Naive thymus-derived CD8-positive, alpha-beta T cell (primary cell): ENCODE results near the gene THEM4. TPM values are rescaled to one million over a fixed set of nuclear protein-coding genes. Genes with fewer than 3 reads are reported as not detected.
"Not testable (repeated sequence)": the region's sequence is repeated elsewhere in the genome, so short reads cannot be mapped to it uniquely, and the experiment has no call there.

Experiments
- ATAC-seq, 2 donors: fragments of 150-1000 bp; cut with Tn5 transposase in 1 of 2; sonication (Bioruptor Pico), chemical (Tn5 transposase) in 1 of 2; 1 replicate in 1 of 2; 2 replicates in 1 of 2; pipeline ENCODE4 v1.10.0; 2021; ENCODE audit warnings: mild to moderate bottlenecking in 2 of 2, moderate library complexity in 2 of 2
- POLR2A ChIA-PET: fragments of 350-600 bp; sonication (Branson Sonifier 250); formaldehyde crosslinking; loops from one replicate; lab custom pipeline; 2021; ENCODE audit warnings: antibody characterized with exemption; lab: Charles Lee
- DNase-seq, 10 donors: peaks; one replicate each; pipeline versions ENCODE4 v3.0.0 to v3.0.0-alpha.2; 2020 to 2022
- H3K27ac Mint-ChIP-seq, 10 donors: one replicate each; pipeline ENCODE4 v1.8.0; 2020 to 2022; ENCODE audit warnings: mild to moderate bottlenecking in 10 of 10, mixed read lengths in 10 of 10, moderate library complexity in 4 of 10, inconsistent platforms in 1 of 10
- H3K27me3 Mint-ChIP-seq, 5 donors: one replicate each; pipeline ENCODE4 v1.8.0; 2021 to 2022; ENCODE audit warnings: mixed read lengths in 5 of 5
- H3K36me3 Mint-ChIP-seq, 3 donors: one replicate each; pipeline ENCODE4 v1.8.0; 2020 to 2022; ENCODE audit warnings: mixed read lengths in 3 of 3, mild to moderate bottlenecking in 2 of 3, inconsistent platforms in 1 of 3
- H3K4me1 Mint-ChIP-seq, 4 donors: one replicate each; pipeline ENCODE4 v1.8.0; 2021 to 2022; ENCODE audit warnings: mixed read lengths in 4 of 4
- H3K4me3 Mint-ChIP-seq, 10 donors: one replicate each; pipeline ENCODE4 v1.8.0; 2020 to 2022; ENCODE audit warnings: mild to moderate bottlenecking in 10 of 10, mixed read lengths in 10 of 10, moderate library complexity in 6 of 10, inconsistent platforms in 1 of 10
- H3K9me3 Mint-ChIP-seq, 9 donors: one replicate each; pipeline ENCODE4 v1.8.0; 2020 to 2022; ENCODE audit warnings: mixed read lengths in 9 of 9, mild to moderate bottlenecking in 3 of 9, inconsistent platforms in 1 of 9, moderate library complexity in 1 of 9
- polyA plus RNA-seq, 3 donors: library from polyadenylated mRNA; unstranded; fragments of 300-500 nt; fragmentation: Illumina TruSeq; gene quantifications; one replicate each; pipeline ENCODE4 v1.2.3, GENCODE V29; 2021
- total RNA-seq, 8 experiments: library from RNA in 2 of 8; stranded (reverse) in 2 of 8; gene quantifications; one replicate each; pipeline ENCODE4 v1.2.3 and lab custom pipeline; 2021 to 2026

Gene THEM4
- total and polyA plus RNA-seq, 5 experiments from 2014 or later: 82.2 to 166 (median 116) TPM

GRCh38 chr1:151920149-151920548 lies 10.8 kb upstream of the THEM4 start:
- Mint-ChIP-seq H3K4me3 (no peak overlapping the region), H3K4me1 (peaks cover 4 to 26% (median 9%) of the 10 kb centered on the region in 4 donors), H3K27me3 (no peaks in the 10 kb centered on the region), H3K27ac (no peak overlapping the region), H3K9me3 (no peaks in the 10 kb centered on the region), H3K36me3 (no peaks in the 10 kb centered on the region)
- DNase-seq (no peak), ATAC-seq (no peak)
- POLR2A ChIA-PET: interaction anchor here (0.7 to 1.9 kb wide), 4 partner anchors 11 to 56 kb away, joined by 3 to 13 read pairs (median 6); partner anchors contain the start of gene THEM4

- POLR2A ChIA-PET: interaction anchor here (0.7 to 1.7 kb wide), 2 partner anchors 10 to 57 kb away, joined by 3 to 13 read pairs; partner anchors contain the start of gene THEM4
- no peaks in the 10 kb centered on the region for H3K9me3 Mint-ChIP-seq
Observed at GRCh38 chr1:151918819-151919610, 9.7 kb upstream of the THEM4 start.

GRCh38 chr1:151918156-151918555 lies 8.8 kb upstream of the THEM4 start:
- H3K27me3 Mint-ChIP-seq: no peaks in the 10 kb centered on the region
- no peaks in the 10 kb centered on the region for H3K9me3 Mint-ChIP-seq
- DNase-seq (no peak), ATAC-seq (no peak)
- no peaks in the 10 kb centered on the region for H3K36me3 Mint-ChIP-seq
- POLR2A ChIA-PET: interaction anchor here (1.1 kb wide), 1 partner anchor 13 kb away, joined by 4 read pairs; no protein-coding TSS in a partner anchor
- H3K4me1 Mint-ChIP-seq: peaks cover 2 to 23% (median 4%) of the 10 kb centered on the region in 4 donors
- peak overlapping the region in 1 of 10 donors; percentile 60 for H3K27ac Mint-ChIP-seq
- no peak overlapping the region for H3K4me3 Mint-ChIP-seq

More at GRCh38 chr1:151918819-151919610, 9.7 kb upstream of the THEM4 start:
- no peak for ATAC-seq
- no peaks in the 10 kb centered on the region for H3K27me3 Mint-ChIP-seq
- no peak for DNase-seq
- no peaks in the 10 kb centered on the region for H3K36me3 Mint-ChIP-seq
- peaks cover 2 to 23% (median 5%) of the 10 kb centered on the region in 4 donors for H3K4me1 Mint-ChIP-seq
- H3K4me3 Mint-ChIP-seq: no peak overlapping the region
- H3K27ac Mint-ChIP-seq: no peak overlapping the region

- H3K27me3 Mint-ChIP-seq: no peaks in the 10 kb centered on the region
- no peak overlapping the region for H3K4me3 Mint-ChIP-seq
- peaks cover 2 to 19% (median 4%) of the 10 kb centered on the region in 4 donors for H3K4me1 Mint-ChIP-seq
- H3K27ac Mint-ChIP-seq: no peak overlapping the region
- peaks cover 0 to under 1% (median 0%) of the 10 kb centered on the region in 9 donors for H3K9me3 Mint-ChIP-seq
- POLR2A ChIA-PET: interaction anchor here (1.1 to 1.5 kb wide), 2 partner anchors 10 to 12 kb away, joined by 4 read pairs; no protein-coding TSS in a partner anchor
- ATAC-seq (no peak), DNase-seq (no peak)
- H3K36me3 Mint-ChIP-seq: no peaks in the 10 kb centered on the region
Observed at GRCh38 chr1:151916726-151917370, 7.5 kb upstream of the THEM4 start.

DNA sequence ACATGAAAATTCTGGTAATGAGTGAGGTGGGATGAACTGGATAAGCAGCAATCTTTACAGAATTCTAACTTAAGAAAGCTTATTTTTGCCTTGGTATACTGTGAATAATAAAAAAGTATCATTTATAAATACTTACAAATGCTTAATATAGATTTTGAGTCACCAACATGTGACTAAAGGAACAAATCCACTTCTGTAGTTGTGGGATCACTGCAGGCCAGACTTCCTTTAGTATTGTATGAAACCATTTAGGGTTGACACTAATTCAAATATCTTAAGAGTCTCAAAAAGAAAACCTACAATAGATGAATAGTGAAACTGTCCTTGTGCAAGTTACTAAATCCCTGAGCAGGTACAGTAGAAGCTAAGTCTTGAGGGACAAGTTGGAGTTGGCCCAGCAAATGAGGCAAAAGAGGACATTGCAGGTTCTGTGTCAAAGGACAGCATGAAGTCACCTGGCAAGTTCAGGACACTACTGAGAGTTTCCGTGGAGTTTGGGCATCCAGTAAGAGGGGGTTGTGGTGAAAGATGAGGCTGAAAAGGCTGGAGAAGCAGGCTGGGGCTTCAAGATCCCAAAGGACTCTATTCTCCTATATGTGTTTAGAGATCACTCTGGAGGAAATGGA lies 5.9 kb upstream of the THEM4 start:
- Mint-ChIP-seq H3K27me3 (no peaks in the 10 kb centered on the region), H3K27ac (peak overlapping the region in 1 of 10 donors; percentile 9), H3K4me3 (no peak overlapping the region), H3K9me3 (peaks cover 0 to 2% (median 0%) of the 10 kb centered on the region in 9 donors), H3K4me1 (peaks cover 2 to 5% (median 4%) of the 10 kb centered on the region in 4 donors), H3K36me3 (no peaks in the 10 kb centered on the region)
- no peak for DNase-seq
- ATAC-seq: no peak
- POLR2A ChIA-PET: interaction anchor here (0.9 kb wide), 1 partner anchor 10 kb away, joined by 3 read pairs; no protein-coding TSS in a partner anchor

DNA sequence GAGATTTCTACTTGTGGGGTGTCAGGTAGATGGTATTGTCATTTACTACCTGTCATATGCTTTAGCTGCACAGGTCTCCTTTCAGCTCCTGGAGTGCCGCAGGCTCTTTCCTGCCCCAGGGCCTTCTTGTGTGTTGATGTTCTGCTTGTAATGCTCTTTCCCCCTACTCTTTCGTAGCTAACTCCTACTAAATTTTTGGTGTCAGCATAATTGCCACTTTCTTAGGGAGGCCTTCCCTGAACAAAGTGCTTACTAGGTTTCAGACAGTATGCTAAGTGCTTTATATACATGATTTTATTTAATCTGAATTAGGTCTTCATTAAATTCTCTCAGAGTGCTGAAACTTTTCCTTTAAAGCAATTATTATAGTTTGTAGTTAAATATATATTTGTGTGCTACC lies 4.8 kb upstream of the THEM4 start:
- no peak overlapping the region for H3K27ac Mint-ChIP-seq
- peaks cover 4 to 9% (median 6%) of the 10 kb centered on the region in 4 donors for H3K4me1 Mint-ChIP-seq
- POLR2A ChIA-PET: interaction anchor here (0.6 to 0.7 kb wide), 2 partner anchors 19 to 44 kb away, joined by 3 read pairs; no protein-coding TSS in a partner anchor
- ATAC-seq (no peak), DNase-seq (no peak)
- H3K36me3 Mint-ChIP-seq: no peaks in the 10 kb centered on the region
- H3K4me3 Mint-ChIP-seq: no peak overlapping the region
- H3K27me3 Mint-ChIP-seq: no peaks in the 10 kb centered on the region
- peaks cover 0 to 2% (median 0%) of the 10 kb centered on the region in 9 donors for H3K9me3 Mint-ChIP-seq

- Mint-ChIP-seq H3K36me3 (peaks cover 0 to 3% (median 3%) of the 10 kb centered on the region in 3 donors), H3K27ac (no peak overlapping the region), H3K4me3 (no peak overlapping the region), H3K4me1 (peaks cover 10 to 15% (median 14%) of the 10 kb centered on the region in 4 donors), H3K27me3 (no peaks in the 10 kb centered on the region), H3K9me3 (peaks cover 0 to 7% (median 0%) of the 10 kb centered on the region in 9 donors)
- DNase-seq: no peak
- POLR2A ChIA-PET: no interaction called here
- ATAC-seq: no peak
Observed at GRCh38 chr1:151912973-151913372, 3.7 kb upstream of the THEM4 start.

- Mint-ChIP-seq H3K27ac (peak overlapping the region in 9 of 10 donors; percentile 75 to 97 (median 90)), H3K4me1 (peaks cover 27 to 54% (median 53%) of the 10 kb centered on the region in 4 donors), H3K4me3 (peak overlapping the region; percentile 83 to 91 (median 86)), H3K36me3 (peaks cover 8 to 22% (median 18%) of the 10 kb centered on the region in 3 donors), H3K9me3 (peaks cover 0 to 20% (median 6%) of the 10 kb centered on the region in 9 donors), H3K27me3 (no peaks in the 10 kb centered on the region)
- POLR2A ChIA-PET: interaction anchor here (0.9 to 8.1 kb wide), 7 partner anchors 12 to 449 kb away, joined by 3 to 189 read pairs (median 7); partner anchors contain the start of genes MRPL9, POGZ and S100A10
- no peak for ATAC-seq
- DNase-seq: no peak
Observed at GRCh38 chr1:151908228-151908691, 1.1 kb downstream of the THEM4 start.

DNA sequence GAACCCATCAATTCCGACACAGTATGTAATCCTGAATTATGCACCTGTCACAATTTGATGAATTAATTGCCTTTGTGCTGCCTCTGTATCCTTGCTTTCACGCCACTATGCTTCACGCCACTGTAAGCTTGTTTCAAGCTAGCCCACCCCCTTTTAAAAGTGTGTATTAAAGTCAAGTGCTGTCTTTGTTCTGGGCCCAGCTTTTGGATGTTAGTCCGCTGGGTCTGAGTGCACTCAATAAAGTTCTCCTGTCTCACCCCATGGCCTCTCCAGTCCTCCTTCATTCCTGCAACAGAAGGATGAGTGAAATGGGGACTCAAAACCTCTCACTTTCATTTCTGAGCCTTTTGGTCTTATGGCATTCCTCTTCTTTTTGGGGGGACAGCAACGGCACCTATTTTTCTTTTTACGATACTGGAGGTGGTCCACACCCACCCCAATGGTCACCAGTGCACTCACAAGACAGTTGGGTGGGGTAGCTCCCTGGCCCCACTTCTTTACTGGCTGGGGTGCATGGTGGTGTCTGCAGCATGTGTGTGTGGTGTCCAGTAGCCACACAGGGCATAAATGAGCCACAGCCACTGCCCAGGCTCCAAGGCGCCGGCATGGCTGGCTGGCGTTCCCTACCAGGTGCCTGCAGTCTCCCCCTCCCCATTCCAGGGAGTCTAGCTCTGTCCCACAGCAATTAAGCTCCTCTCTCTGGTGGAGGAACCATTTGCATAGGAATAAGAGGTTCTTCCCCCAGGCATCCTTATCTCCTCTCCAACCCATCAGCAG lies 1.8 kb downstream of the THEM4 start:
- peak overlapping the region; percentile 54 to 97 (median 86) for H3K27ac Mint-ChIP-seq

GRCh38 chr1:151906324-151906645 lies 3.0 kb downstream of the THEM4 start:
- H3K27ac Mint-ChIP-seq: peak overlapping the region in 9 of 10 donors; percentile 24 to 97 (median 85)
- not testable (repeated sequence) for DNase-seq, H3K27me3 Mint-ChIP-seq, ATAC-seq
- H3K9me3 Mint-ChIP-seq: peaks cover 0 to 34% (median 9%) of the 10 kb centered on the region in 9 donors
- H3K4me1 Mint-ChIP-seq: peaks cover 30 to 67% (median 61%) of the 10 kb centered on the region in 4 donors
- H3K36me3 Mint-ChIP-seq: peaks cover 8 to 30% (median 27%) of the 10 kb centered on the region in 3 donors
- POLR2A ChIA-PET: interaction anchor here (1.4 to 8.1 kb wide), 2 partner anchors 11 to 29 kb away, joined by 3 to 189 read pairs; no protein-coding TSS in a partner anchor
- H3K4me3 Mint-ChIP-seq: peak overlapping the region in 5 of 10 donors; percentile 22 to 86 (median 55)

More for the DNA sequence above, 1.8 kb downstream of the THEM4 start:
- POLR2A ChIA-PET: interaction anchor here (0.7 to 8.1 kb wide), 5 partner anchors 9 to 86 kb away, joined by 3 to 189 read pairs (median 4); partner anchors contain the start of gene S100A10
- peaks cover 8 to 22% (median 18%) of the 10 kb centered on the region in 3 donors for H3K36me3 Mint-ChIP-seq
- no peak for ATAC-seq
- DNase-seq: no peak
- no peaks in the 10 kb centered on the region for H3K27me3 Mint-ChIP-seq
- H3K4me3 Mint-ChIP-seq: peak overlapping the region; percentile 67 to 91 (median 86)
- peaks cover 27 to 57% (median 54%) of the 10 kb centered on the region in 4 donors for H3K4me1 Mint-ChIP-seq
- peaks cover 0 to 22% (median 6%) of the 10 kb centered on the region in 9 donors for H3K9me3 Mint-ChIP-seq
